Transverse colon (tissue), 4 donors: ENCODE results near the gene CGRRF1.

Source experiments
- CTCF ChIP-seq, 5 experiments: fragments of 200-600 bp in 3 of 5; fragments of 450-650 bp in 2 of 5; sonication (generic) in 3 of 5; IDR thresholded peaks; 1 replicate in 2 of 5; 2 replicates in 3 of 5; pipeline ENCODE4 v1.5.1; 2016 to 2017; ENCODE audit warnings: antibody characterized with exemption in 5 of 5, inconsistent platforms in 3 of 5, mild to moderate bottlenecking in 2 of 5, moderate library complexity in 1 of 5
- EP300 ChIP-seq: sonication (generic); formaldehyde crosslinking; IDR thresholded peaks from one replicate; pipeline ENCODE4 v1.6.1; 2017; ENCODE audit warnings: antibody characterized with exemption, low read depth
- POLR2A ChIP-seq: fragments of 450-650 bp; IDR thresholded peaks from one replicate; pipeline ENCODE4 v1.6.1; 2016; ENCODE audit warnings: antibody characterized with exemption, mild to moderate bottlenecking, moderate library complexity
- POLR2AphosphoS5 ChIP-seq, 3 donors: sonication (generic); formaldehyde crosslinking; IDR thresholded peaks; one replicate each; pipeline ENCODE4 v1.6.1; 2016; ENCODE audit warnings: antibody characterized with exemption in 3 of 3

- TF ChIP-seq POLR2A, result no peak
- TF ChIP-seq CTCF (IDR thresholded peaks at IDR 0.05), result no peak
- TF ChIP-seq POLR2AphosphoS5 (IDR thresholded peaks at IDR 0.05), result no peak
- no peak for TF ChIP-seq EP300
Measured at GRCh38 chr14:54489731-54490444, 19.8 kb upstream of the CGRRF1 start.
